Caki2 (cell line): Measurements from ENCODE around the gene ARHGAP30. TPM values are rescaled to one million over a fixed set of nuclear protein-coding genes. Genes with fewer than 3 reads are reported as not detected.
"Not testable (repeated sequence)": the region's sequence is repeated elsewhere in the genome, so short reads cannot be mapped to it uniquely, and the experiment has no call there.

Experiments
- DNase-seq: peaks from one replicate; pipeline ENCODE4 v3.0.0-alpha.2; 2015; ENCODE audit warnings: low read depth
- in situ Hi-C: cut with HindIII; loops from 2 replicates; pipeline ENCODE4 v1.10.0; 2016; ENCODE audit warnings: low sequenced_read_pairs, low pct_unique_long_range_greater_than_20kb, mixed read lengths
- total RNA-seq: library from RNA; depleted of rRNA; stranded (reverse); fragments of >200 nt; shearing (Covaris generic); gene quantifications from 2 replicates; pipeline ENCODE4 v1.2.3, GENCODE V29; 2014; ENCODE audit warnings: low replicate concordance

The ARHGAP30 gene
- total RNA-seq, 1 experiment from 2014 or later, result not detected

- in situ Hi-C loops, result loop anchor here (10.0 kb wide), 1 partner anchor 46 kb away; the partner anchor contains the start of gene KLHDC9
- DNase-seq, result no peak
Measured at GRCh38 chr1:161048949-161049722, 20.6 kb downstream of the ARHGAP30 start.

GRCh38 chr1:161047436-161048420, 22.0 kb downstream of the ARHGAP30 start:
- DNase-seq, result no peak
- in situ Hi-C loops, result loop anchor here (10.0 kb wide), 1 partner anchor 47 kb away; the partner anchor contains the start of gene KLHDC9

- no peak for DNase-seq
- in situ Hi-C loops, result loop anchor here (10.0 kb wide), 1 partner anchor 48 kb away; the partner anchor contains the start of gene KLHDC9
Measured at GRCh38 chr1:161046605-161047228, 23.0 kb downstream of the ARHGAP30 start.

GRCh38 chr1:161045736-161046604, 23.7 kb downstream of the ARHGAP30 start, which contains the start of gene USF1:
Gene USF1, minus strand, starts transcription at chr1:161045977. Its CDS starts 2,702 bp downstream, at chr1:161043275.
- in situ Hi-C loops, result loop anchor here (10.0 kb wide), 1 partner anchor 49 kb away; the partner anchor contains the start of gene KLHDC9
- peak; percentile 95 for DNase-seq

- DNase-seq, result peak; percentile 61
- in situ Hi-C loops, result loop anchor here (10.0 kb wide), 1 partner anchor 50 kb away; the partner anchor contains the start of gene KLHDC9
Measured at GRCh38 chr1:161044908-161045735, 24.6 kb downstream of the ARHGAP30 start.

GRCh38 chr1:161044535-161044907, 25.2 kb downstream of the ARHGAP30 start:
- in situ Hi-C loops, result loop anchor here (10.0 kb wide), 1 partner anchor 50 kb away; the partner anchor contains the start of gene KLHDC9
- no peak for DNase-seq

GRCh38 chr1:161039546-161039945, 30.1 kb downstream of the ARHGAP30 start:
- in situ Hi-C loops, result no loop called here
- DNase-seq, result no peak

- in situ Hi-C loops, result no loop called here
- DNase-seq, result no peak
Measured at GRCh38 chr1:161039154-161039545, 30.5 kb downstream of the ARHGAP30 start.

- in situ Hi-C loops, result no loop called here
- DNase-seq, result peak; percentile 65
Measured at GRCh38 chr1:161038523-161039153, 31.1 kb downstream of the ARHGAP30 start, which contains the start of gene TSTD1. Gene TSTD1, minus strand, starts transcription at chr1:161038964. Its CDS starts 75 bp downstream, at chr1:161038889.

- DNase-seq, result no peak
- in situ Hi-C loops, result no loop called here
Measured at GRCh38 chr1:161037661-161038522, 31.8 kb downstream of the ARHGAP30 start.

GRCh38 chr1:161033751-161034150, 35.9 kb downstream of the ARHGAP30 start:
- in situ Hi-C loops, result no loop called here
- no peak for DNase-seq

GRCh38 chr1:161032409-161032808, 37.3 kb downstream of the ARHGAP30 start:
- no peak for DNase-seq
- in situ Hi-C loops, result no loop called here

- in situ Hi-C loops, result no loop called here
- no peak for DNase-seq
Measured at GRCh38 chr1:161031874-161032273, 37.8 kb downstream of the ARHGAP30 start.

- in situ Hi-C loops, DNase-seq: not testable (repeated sequence)
Measured at GRCh38 chr1:161029466-161029865, 40.2 kb downstream of the ARHGAP30 start.

GRCh38 chr1:161026954-161027353, 42.7 kb downstream of the ARHGAP30 start:
- DNase-seq, in situ Hi-C loops: not testable (repeated sequence)
